HepG2 (cell line): Measurements from ENCODE around the gene R3HDM1.

Source experiments
- ARNT ChIP-seq: fragments of 450-650 bp; IDR thresholded peaks from 2 replicates; pipeline ENCODE4 v1.6.1; 2017
- DNMT1 ChIP-seq: sonication (generic); formaldehyde crosslinking; IDR thresholded peaks from 2 replicates; pipeline ENCODE4 v1.5.1; 2020; ENCODE audit warnings: mild to moderate bottlenecking, missing genetic modification reagents
- ELF4 ChIP-seq: sonication (generic); formaldehyde crosslinking; IDR thresholded peaks from 2 replicates; pipeline ENCODE4 v1.5.0; 2020; ENCODE audit warnings: missing genetic modification reagents, mild to moderate bottlenecking, moderate library complexity, borderline replicate concordance
- KDM1A ChIP-seq: IDR thresholded peaks from 2 replicates; pipeline ENCODE4 v1.6.1; 2016; ENCODE audit warnings: missing compliant biosample characterization
- RAD51 ChIP-seq: fragments of 450-650 bp; IDR thresholded peaks from 2 replicates; pipeline ENCODE4 v1.6.1; 2016; ENCODE audit warnings: borderline replicate concordance
- TF ChIP-seq, protein P1 (sequence below): sonication (generic); formaldehyde crosslinking; IDR thresholded peaks from 2 replicates; pipeline ENCODE4 v1.4.0; 2020; ENCODE audit warnings: missing genetic modification reagents
- TF ChIP-seq, protein P2 (sequence below): sonication (generic); formaldehyde crosslinking; IDR thresholded peaks from 2 replicates; pipeline ENCODE4 v1.4.0; 2020; ENCODE audit warnings: missing genetic modification reagents
- TF ChIP-seq, protein P3 (sequence below): sonication (generic); formaldehyde crosslinking; IDR thresholded peaks from 2 replicates; pipeline ENCODE4 v1.4.0; 2020; ENCODE audit warnings: mild to moderate bottlenecking, low read depth, missing genetic modification reagents

DNA sequence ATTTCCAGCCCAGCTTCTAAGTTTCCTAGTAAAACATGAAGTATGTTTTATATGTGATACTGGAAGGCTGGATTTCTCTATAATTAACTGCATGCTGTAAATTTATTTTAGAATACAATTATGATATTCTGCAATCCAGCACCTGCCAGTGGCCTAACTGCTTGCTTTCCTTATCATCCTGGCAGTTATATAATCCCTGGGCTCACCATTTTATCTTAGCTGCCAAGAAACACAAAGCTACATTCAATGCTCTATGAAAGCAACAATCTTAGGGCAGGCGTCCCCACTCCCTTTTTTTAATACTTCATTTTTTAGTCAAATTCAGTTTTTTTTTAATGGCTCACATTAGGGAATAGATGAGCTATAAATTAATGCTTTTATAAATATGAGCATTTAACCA is 172.0 kb downstream of the R3HDM1 start:
- TF ChIP-seq, protein P1, sequence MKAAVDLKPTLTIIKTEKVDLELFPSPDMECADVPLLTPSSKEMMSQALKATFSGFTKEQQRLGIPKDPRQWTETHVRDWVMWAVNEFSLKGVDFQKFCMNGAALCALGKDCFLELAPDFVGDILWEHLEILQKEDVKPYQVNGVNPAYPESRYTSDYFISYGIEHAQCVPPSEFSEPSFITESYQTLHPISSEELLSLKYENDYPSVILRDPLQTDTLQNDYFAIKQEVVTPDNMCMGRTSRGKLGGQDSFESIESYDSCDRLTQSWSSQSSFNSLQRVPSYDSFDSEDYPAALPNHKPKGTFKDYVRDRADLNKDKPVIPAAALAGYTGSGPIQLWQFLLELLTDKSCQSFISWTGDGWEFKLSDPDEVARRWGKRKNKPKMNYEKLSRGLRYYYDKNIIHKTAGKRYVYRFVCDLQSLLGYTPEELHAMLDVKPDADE (CRISPR knock-in tag) = no peak
- no peak for TF ChIP-seq RAD51
- no peak for TF ChIP-seq KDM1A (CRISPR knock-in tag)
- TF ChIP-seq, protein P2, sequence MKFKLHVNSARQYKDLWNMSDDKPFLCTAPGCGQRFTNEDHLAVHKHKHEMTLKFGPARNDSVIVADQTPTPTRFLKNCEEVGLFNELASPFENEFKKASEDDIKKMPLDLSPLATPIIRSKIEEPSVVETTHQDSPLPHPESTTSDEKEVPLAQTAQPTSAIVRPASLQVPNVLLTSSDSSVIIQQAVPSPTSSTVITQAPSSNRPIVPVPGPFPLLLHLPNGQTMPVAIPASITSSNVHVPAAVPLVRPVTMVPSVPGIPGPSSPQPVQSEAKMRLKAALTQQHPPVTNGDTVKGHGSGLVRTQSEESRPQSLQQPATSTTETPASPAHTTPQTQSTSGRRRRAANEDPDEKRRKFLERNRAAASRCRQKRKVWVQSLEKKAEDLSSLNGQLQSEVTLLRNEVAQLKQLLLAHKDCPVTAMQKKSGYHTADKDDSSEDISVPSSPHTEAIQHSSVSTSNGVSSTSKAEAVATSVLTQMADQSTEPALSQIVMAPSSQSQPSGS = no peak
- TF ChIP-seq, protein P3, sequence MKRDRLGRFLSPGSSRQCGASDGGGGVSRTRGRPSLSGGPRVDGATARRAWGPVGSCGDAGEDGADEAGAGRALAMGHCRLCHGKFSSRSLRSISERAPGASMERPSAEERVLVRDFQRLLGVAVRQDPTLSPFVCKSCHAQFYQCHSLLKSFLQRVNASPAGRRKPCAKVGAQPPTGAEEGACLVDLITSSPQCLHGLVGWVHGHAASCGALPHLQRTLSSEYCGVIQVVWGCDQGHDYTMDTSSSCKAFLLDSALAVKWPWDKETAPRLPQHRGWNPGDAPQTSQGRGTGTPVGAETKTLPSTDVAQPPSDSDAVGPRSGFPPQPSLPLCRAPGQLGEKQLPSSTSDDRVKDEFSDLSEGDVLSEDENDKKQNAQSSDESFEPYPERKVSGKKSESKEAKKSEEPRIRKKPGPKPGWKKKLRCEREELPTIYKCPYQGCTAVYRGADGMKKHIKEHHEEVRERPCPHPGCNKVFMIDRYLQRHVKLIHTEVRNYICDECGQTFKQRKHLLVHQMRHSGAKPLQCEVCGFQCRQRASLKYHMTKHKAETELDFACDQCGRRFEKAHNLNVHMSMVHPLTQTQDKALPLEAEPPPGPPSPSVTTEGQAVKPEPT (CRISPR knock-in tag) = no peak
- no peak for TF ChIP-seq ELF4 (CRISPR knock-in tag)
- no peak for TF ChIP-seq DNMT1 (CRISPR knock-in tag)
- TF ChIP-seq ARNT = no peak
